ENCODE data around the gene POTEJ.
"Not testable (repeated sequence)": the region's sequence is repeated elsewhere in the genome, so short reads cannot be mapped to it uniquely, and the experiment has no call there.

Gene POTEJ

GRCh38 chr2:130608276-130609001, 2.8 kb upstream of the POTEJ start:
- DNase-seq = not testable (repeated sequence)

GRCh38 chr2:130609002-130609920, 2.0 kb upstream of the POTEJ start:
- DNase-seq = not testable (repeated sequence)

DNA sequence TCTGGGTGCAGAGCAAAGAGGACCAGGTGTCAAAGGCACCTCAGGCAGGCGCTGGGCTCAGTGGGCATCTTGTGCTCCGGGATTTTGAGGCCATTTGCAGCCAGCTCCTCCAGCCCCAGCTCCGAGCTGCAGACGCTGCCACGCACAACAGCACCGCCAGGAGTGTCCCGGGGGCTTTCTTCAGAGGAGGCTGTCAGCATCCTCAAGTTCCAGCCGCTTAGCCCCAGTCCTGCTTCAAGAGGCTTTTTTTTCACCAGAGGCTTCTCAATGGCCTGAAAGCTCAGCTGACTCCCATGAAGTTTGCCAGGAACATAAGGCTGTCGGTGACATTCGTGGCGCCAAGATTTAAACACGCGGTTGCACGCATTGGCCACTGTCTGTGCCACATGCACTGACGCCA, 754 bp upstream of the POTEJ start:
- DNase-seq = not testable (repeated sequence)

DNA sequence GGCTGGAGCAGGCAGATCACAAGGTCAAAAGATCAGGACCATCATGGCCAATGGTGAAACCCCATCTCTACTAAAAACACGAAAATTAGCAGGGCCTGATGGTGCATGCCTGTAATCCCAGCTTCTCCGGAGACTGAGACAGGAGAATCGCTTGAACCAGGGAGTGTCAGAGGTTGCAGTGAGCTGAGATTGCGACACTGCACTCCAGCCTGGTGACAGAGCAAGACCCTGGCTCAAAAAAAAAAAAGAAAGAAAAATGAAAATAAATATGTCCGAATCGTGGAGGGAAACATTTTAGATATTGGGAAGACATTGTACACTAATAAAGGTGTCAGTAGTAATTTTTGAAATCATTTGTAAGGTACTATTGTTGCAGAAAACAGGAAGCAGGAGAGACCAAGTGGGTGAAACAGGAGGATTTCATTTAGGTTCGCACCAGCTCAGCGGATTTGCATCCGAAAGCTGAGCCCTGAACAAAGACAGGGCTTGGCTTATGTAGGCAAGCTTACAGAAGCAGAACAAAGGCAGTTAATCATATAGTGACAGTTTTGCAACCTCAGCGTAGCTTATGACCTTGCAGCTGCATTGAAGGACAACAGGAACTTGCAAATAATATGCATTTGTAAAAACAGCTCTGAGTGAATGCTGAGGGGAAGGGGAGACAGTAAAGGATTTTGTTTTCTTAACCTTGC, 17.7 kb downstream of the POTEJ start:
- not testable (repeated sequence) for DNase-seq

DNA sequence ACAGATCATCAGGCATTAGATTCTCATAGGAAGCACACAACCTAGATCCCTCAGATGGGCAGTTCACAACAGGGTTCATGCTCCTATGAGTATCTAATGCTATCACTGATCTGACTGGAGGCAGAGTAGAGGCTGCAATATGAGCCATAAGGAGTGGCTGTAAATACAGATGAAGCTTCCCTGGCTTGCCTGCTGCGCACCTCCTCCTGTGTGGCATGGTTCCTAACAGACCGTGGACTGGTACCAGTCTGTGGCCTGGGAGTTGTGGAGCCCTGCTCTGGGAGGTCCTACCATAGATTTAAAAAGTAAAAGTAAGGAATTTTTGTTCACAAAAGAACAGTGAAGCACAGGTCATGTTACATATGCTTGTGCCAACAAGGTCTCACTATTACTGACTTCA, 27.7 kb downstream of the POTEJ start:
- DNase-seq = not testable (repeated sequence)

DNA sequence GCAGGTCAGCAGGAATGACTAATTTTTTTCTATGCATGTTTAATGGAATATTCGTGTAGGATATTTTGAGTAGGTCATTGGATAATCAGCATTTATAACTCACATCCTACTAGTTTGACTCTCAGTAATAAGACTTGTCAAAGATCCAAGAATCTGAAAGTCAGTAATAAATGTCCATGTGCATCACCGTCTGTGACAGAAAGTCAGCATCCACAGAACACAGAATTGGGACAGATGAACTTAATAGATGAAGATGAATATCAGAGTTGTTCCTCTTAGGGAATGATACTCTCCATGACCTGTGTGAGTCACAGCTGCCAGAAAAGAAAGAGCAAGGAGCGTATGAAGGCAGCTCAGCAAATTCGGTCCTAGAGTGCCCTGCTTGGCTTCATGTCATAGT, 30.4 kb downstream of the POTEJ start:
- not testable (repeated sequence) for DNase-seq

GRCh38 chr2:130649285-130649684, 38.0 kb downstream of the POTEJ start:
- DNase-seq = not testable (repeated sequence)

DNA sequence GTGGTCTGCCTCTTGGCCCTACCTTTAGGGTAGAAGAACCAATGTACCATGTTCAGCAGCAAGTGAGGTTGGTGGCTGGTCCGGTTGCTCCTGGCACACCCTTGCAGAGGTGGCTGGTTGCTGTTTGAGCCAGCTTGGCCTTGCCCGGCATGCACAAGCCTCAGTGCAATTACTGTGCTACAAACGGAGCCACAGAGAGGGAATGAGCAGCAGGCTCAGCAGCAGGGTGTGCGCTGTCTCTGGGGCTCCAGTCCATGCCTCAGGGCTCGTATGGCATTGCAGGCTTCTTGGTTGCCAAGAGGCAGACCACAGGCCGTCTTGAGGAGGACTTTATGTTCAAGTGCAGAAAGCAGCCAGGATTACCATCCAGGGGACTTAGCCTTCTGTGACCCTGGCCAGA, 53.3 kb downstream of the POTEJ start:
- not testable (repeated sequence) for DNase-seq

GRCh38 chr2:130665596-130665995, 54.4 kb downstream of the POTEJ start:
- not testable (repeated sequence) for DNase-seq

DNA sequence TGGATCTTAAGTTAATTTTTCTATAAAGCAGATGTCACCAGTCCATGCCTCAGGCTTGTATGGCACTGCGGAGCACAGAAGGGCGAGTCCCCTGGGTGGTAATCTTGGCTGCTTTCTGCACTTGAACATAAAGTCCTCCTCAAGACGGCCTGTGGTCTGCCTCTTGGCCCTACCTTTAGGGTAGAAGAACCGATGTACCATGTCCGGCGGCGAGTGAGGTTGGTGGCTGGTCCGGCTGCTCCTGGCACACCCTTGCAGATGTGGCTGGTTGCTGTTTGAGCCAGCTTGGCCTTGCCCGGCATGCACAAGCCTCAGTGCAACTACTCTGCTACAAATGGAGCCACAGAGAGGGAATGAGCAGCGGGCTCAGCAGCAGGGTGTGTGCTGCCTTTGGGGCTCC, 56.3 kb downstream of the POTEJ start:
- DNase-seq = not testable (repeated sequence)

- DNase-seq = not testable (repeated sequence)
Measured at GRCh38 chr2:130670026-130670745, 58.9 kb downstream of the POTEJ start.

GRCh38 chr2:130692041-130692770, 81.0 kb downstream of the POTEJ start:
- not testable (repeated sequence) for DNase-seq

DNA sequence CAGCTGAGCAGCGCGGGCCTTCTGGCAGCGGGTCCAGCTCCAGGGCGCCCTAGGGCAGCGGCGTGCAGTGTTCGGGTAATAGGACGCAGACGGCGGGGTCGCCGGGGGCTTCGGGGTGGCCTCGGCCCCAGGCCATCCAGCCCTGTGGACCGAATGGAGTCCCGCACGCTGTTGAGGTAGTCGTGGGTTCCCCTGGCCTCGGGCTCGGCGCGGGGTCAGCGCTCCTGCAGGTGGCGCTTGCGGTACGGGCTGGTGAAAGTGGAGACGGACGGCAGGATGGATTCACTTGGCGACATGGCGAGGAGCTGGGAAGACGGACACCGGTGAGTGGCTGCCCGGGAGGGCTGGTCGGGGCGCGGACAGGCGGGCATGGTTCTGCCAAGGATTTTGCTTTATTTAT, 82.2 kb downstream of the POTEJ start:
- not testable (repeated sequence) for DNase-seq

- not testable (repeated sequence) for DNase-seq
Measured at GRCh38 chr2:130703250-130703649, 92.0 kb downstream of the POTEJ start.

Measured in NCI-H146 (cell line).